Esophagus muscularis mucosa (tissue), 4 donors: Measurements from ENCODE around the gene TPK1.

Source experiments
- CTCF ChIP-seq, 3 experiments: fragments of 200-600 bp in 2 of 3; fragments of 450-650 bp in 1 of 3; sonication (generic) in 2 of 3; IDR thresholded peaks; one replicate each; pipeline ENCODE4 v1.5.1; 2017 to 2019; ENCODE audit warnings: antibody characterized with exemption in 3 of 3, mild to moderate bottlenecking in 2 of 3, moderate library complexity in 1 of 3
- EP300 ChIP-seq: sonication (generic); formaldehyde crosslinking; IDR thresholded peaks from one replicate; pipeline ENCODE4 v1.6.1; 2017; ENCODE audit warnings: antibody characterized with exemption
- POLR2AphosphoS5 ChIP-seq, 2 donors: sonication (generic); formaldehyde crosslinking; IDR thresholded peaks; one replicate each; pipeline ENCODE4 v1.6.1; 2017; ENCODE audit warnings: antibody characterized with exemption in 2 of 2

GRCh38 chr7:144528536-144529045 is 307.3 kb downstream of the TPK1 start:
- no peak for TF ChIP-seq POLR2AphosphoS5 (IDR thresholded peaks at IDR 0.05)
- no peak for TF ChIP-seq CTCF (IDR thresholded peaks at IDR 0.05)
- TF ChIP-seq EP300: no peak
